K562 (cell line): ENCODE measurements around the gene SFN. TPM values are rescaled to one million over a fixed set of nuclear protein-coding genes. Genes with fewer than 3 reads are reported as not detected.

Experiments used
- BACH1 ChIP-seq: fragments of 200-800 bp; sonication (Bioruptor generic); IDR thresholded peaks from 2 replicates; pipeline ENCODE4 v1.6.1; 2016; ENCODE audit warnings: missing genetic modification characterization, missing compliant biosample characterization
- CCNT2 ChIP-seq: IDR thresholded peaks from 2 replicates; pipeline ENCODE4 v1.6.1; 2011; ENCODE audit warnings: borderline replicate concordance, low read depth, mild to moderate bottlenecking, moderate library complexity, mixed read lengths, low read length; ENCODE audit not compliant: insufficient read length; ENCODE audit errors: extremely low read depth
- DIDO1 ChIP-seq: fragments of 450-650 bp; IDR thresholded peaks from 2 replicates; pipeline ENCODE4 v1.6.1; 2016; ENCODE audit warnings: low read depth, missing biosample characterization, missing genetic modification characterization
- E2F1 ChIP-seq: sonication (generic); formaldehyde crosslinking; IDR thresholded peaks from 2 replicates; pipeline ENCODE4 v1.8.1; 2023; ENCODE audit warnings: mild to moderate bottlenecking, missing genetic modification reagents, moderate library complexity
- ETV5 ChIP-seq: sonication (generic); formaldehyde crosslinking; IDR thresholded peaks from 2 replicates; pipeline ENCODE4 v1.4.0; 2020; ENCODE audit warnings: low read depth, mild to moderate bottlenecking, missing genetic modification reagents
- FOXK2 ChIP-seq, 2 experiments: fragments of 450-650 bp; IDR thresholded peaks in 1 of 2; conservative IDR thresholded peaks in 1 of 2; 2 replicates each; pipeline ENCODE4 v1.6.1; 2016; ENCODE audit warnings: low read depth in 2 of 2, mild to moderate bottlenecking in 1 of 2
- MNT ChIP-seq, 2 experiments: fragments of 450-650 bp; conservative IDR thresholded peaks; 2 replicates each; pipeline ENCODE4 v1.6.1; 2017; ENCODE audit warnings: mild to moderate bottlenecking in 2 of 2, moderate library complexity in 2 of 2
- NRF1 ChIP-seq, 2 experiments: fragments of 450-650 bp; IDR thresholded peaks in 1 of 2; conservative IDR thresholded peaks in 1 of 2; 2 replicates each; pipeline ENCODE4 v1.6.1; 2014; ENCODE audit warnings: mild to moderate bottlenecking in 2 of 2
- PHF8 ChIP-seq: fragments of 200-600 bp; sonication (generic); IDR thresholded peaks from 2 replicates; pipeline ENCODE4 v1.6.1; 2012; ENCODE audit warnings: mixed run types, mild to moderate bottlenecking, inconsistent platforms, low read length, moderate library complexity, borderline replicate concordance
- POLR2H ChIP-seq: IDR thresholded peaks from 2 replicates; pipeline ENCODE4 v1.6.1; 2016; ENCODE audit warnings: missing genetic modification characterization, low read depth, mild to moderate bottlenecking, control low read depth, missing compliant biosample characterization, moderate library complexity
- SP1 ChIP-seq: sonication (generic); formaldehyde crosslinking; IDR thresholded peaks from 2 replicates; pipeline ENCODE4 v1.8.1; 2022; ENCODE audit warnings: mild to moderate bottlenecking, missing genetic modification reagents
- TAL1 ChIP-seq: fragments of 450-650 bp; IDR thresholded peaks from 2 replicates; pipeline ENCODE4 v1.6.1; 2016; ENCODE audit warnings: mild to moderate bottlenecking
- TRIM28 ChIP-seq: fragments of 450-650 bp; IDR thresholded peaks from 2 replicates; pipeline ENCODE4 v1.6.1; 2017
- ZNF146 ChIP-seq: IDR thresholded peaks from one replicate; pipeline ENCODE4 v1.6.1; 2018; ENCODE audit warnings: missing compliant biosample characterization; ENCODE audit not compliant: unreplicated experiment
- ZNF592 ChIP-seq: fragments of 450-650 bp; IDR thresholded peaks from 2 replicates; pipeline ENCODE4 v1.6.1; 2017; ENCODE audit warnings: antibody characterized with exemption, mild to moderate bottlenecking
- ZNF639 ChIP-seq, 2 experiments: fragments of 200-800 bp in 1 of 2; sonication (Bioruptor generic) in 1 of 2; sonication (generic) in 1 of 2; formaldehyde crosslinking in 1 of 2; IDR thresholded peaks in 1 of 2; conservative IDR thresholded peaks in 1 of 2; 2 replicates each; pipeline versions ENCODE4 v1.5.0 to v1.6.1; 2016 to 2020; ENCODE audit warnings: missing compliant biosample characterization in 1 of 2, missing genetic modification characterization in 1 of 2, missing genetic modification reagents in 1 of 2
- ZNF766 ChIP-seq: fragments of 200-800 bp; sonication (Bioruptor generic); conservative IDR thresholded peaks from 2 replicates; pipeline ENCODE4 v1.6.1; 2016; ENCODE audit warnings: missing genetic modification characterization, missing compliant biosample characterization
- polyA plus RNA-seq, 8 experiments: library from polyadenylated mRNA; depleted of rRNA in 4 of 8; stranded (reverse) in 5 of 8; unstranded in 3 of 8; fragments of >200 nt; fragmentation: Nextera tagmentation in 2 of 8; fragmentation: Illumina TruSeq in 1 of 8; extraction: Ambion mirVana in 2 of 8; extraction: Trizol in 1 of 8; gene quantifications; 2 replicates each; pipeline versions ENCODE4 v1.2.1 to v1.2.3, GENCODE V29; 2011 to 2014; ENCODE audit warnings: inconsistent platforms in 1 of 8, missing spikeins in 1 of 8
- total RNA-seq, 7 experiments: library from RNA; depleted of rRNA in 6 of 7; stranded (reverse); fragments of >200 nt in 6 of 7; fragmentation: Illumina TruSeq in 2 of 7; extraction: Trizol in 2 of 7; gene quantifications; 2 replicates each; pipeline versions ENCODE4 v1.2.1 to v1.2.3, GENCODE V29; 2011 to 2021; ENCODE audit warnings: low replicate concordance in 1 of 7

Gene SFN
- total and polyA plus RNA-seq, 9 of the 15 experiments (the other 6 are each of a cell fraction or from before 2014, with no cell fraction given) = 0.10 to 3.8 (median 2.0) TPM

GRCh38 chr1:26889551-26890466 is 26.9 kb downstream of the SFN start, which contains the start of gene GPN2 (continued):
- TF ChIP-seq DIDO1 (no peak; the same call in 1 of the 2 replicates), BACH1 (tag) (no peak), TRIM28 (no peak), FOXK2 (conservative IDR thresholded peaks at IDR 0.05 in 1 of 2, IDR thresholded peaks at IDR 0.05 in 1 of 2; ENCODE audit: low read depth in 2 of 2) (peak; percentile 64), MNT (conservative IDR thresholded peaks at IDR 0.05) (peak; percentile 71 to 89), CCNT2 (peak; percentile 50), SP1 (CRISPR knock-in tag) (peak; percentile 71), ZNF639 (CRISPR knock-in tag; conservative IDR thresholded peaks at IDR 0.05 in 1 of 2, IDR thresholded peaks at IDR 0.05 in 1 of 2) (peak in 1 of 2 experiments; percentile 88; a peak in 2 of 4 replicates), ZNF766 (CRISPR knock-in tag) (no peak), E2F1 (CRISPR knock-in tag) (0 out of 2 replicates have a peak, but pooled peaks have one; percentile 78), ETV5 (CRISPR knock-in tag) (peak; percentile 92), PHF8 (peak; percentile 93), POLR2H (tag) (peak; percentile 91), TAL1 (no peak), ZNF146 (CRISPR knock-in tag) (no peak), ZNF592 (peak; percentile 45; the same call in 1 of the 2 replicates), NRF1 (conservative IDR thresholded peaks at IDR 0.05 in 1 of 2, IDR thresholded peaks at IDR 0.05 in 1 of 2) (peak; percentile 84 to 87)
